Sigmoid colon (tissue), 7 donors: ENCODE data around the gene GZMA. TPM values are rescaled to one million over a fixed set of nuclear protein-coding genes. Genes with fewer than 3 reads are reported as not detected.
A peak's percentile ranks its signal among the peaks of the same experiment; 100 is the strongest.

Experiments
- DNase-seq: peaks from one replicate; pipeline ENCODE4 v3.0.0-alpha.2; 2019
- H3K27ac ChIP-seq, 4 donors: fragments of 200-600 bp; sonication (generic); one replicate each; pipeline ENCODE4 v1.5.1; 2016 to 2019; ENCODE audit warnings: mild to moderate bottlenecking in 1 of 4
- H3K27me3 ChIP-seq, 3 donors: fragments of 200-600 bp; sonication (generic); one replicate each; pipeline ENCODE4 v1.5.1; 2019; ENCODE audit warnings: mild to moderate bottlenecking in 1 of 3
- H3K36me3 ChIP-seq, 4 donors: fragments of 200-600 bp; sonication (generic); one replicate each; pipeline ENCODE4 v1.5.1; 2016 to 2019
- H3K4me1 ChIP-seq, 4 donors: fragments of 200-600 bp; sonication (generic); one replicate each; pipeline ENCODE4 v1.5.1; 2017 to 2019
- H3K4me3 ChIP-seq, 4 donors: fragments of 200-600 bp; sonication (generic); one replicate each; pipeline ENCODE4 v1.5.1; 2017 to 2019; ENCODE audit warnings: mild to moderate bottlenecking in 2 of 4, moderate library complexity in 1 of 4
- H3K9me3 ChIP-seq, 4 donors: fragments of 200-600 bp in 3 of 4; sonication (generic) in 3 of 4; one replicate each; pipeline versions ENCODE4 v1.5.1 to v1.6.1; 2013 to 2019
- CTCF ChIP-seq, 4 experiments: fragments of 450-650 bp in 3 of 4; fragments of 200-600 bp in 1 of 4; IDR thresholded peaks; one replicate each; pipeline ENCODE4 v1.5.1; 2016 to 2019; ENCODE audit warnings: antibody characterized with exemption in 4 of 4, mild to moderate bottlenecking in 3 of 4, moderate library complexity in 2 of 4
- EP300 ChIP-seq, 4 donors: sonication (generic); formaldehyde crosslinking; IDR thresholded peaks; one replicate each; pipeline ENCODE4 v1.6.1; 2017; ENCODE audit warnings: antibody characterized with exemption in 4 of 4
- POLR2A ChIP-seq, 2 donors: fragments of 450-650 bp; IDR thresholded peaks; one replicate each; pipeline ENCODE4 v1.6.1; 2016; ENCODE audit warnings: antibody characterized with exemption in 2 of 2, mild to moderate bottlenecking in 2 of 2, moderate library complexity in 2 of 2
- POLR2AphosphoS5 ChIP-seq, 4 donors: sonication (generic); formaldehyde crosslinking; IDR thresholded peaks; one replicate each; pipeline ENCODE4 v1.6.1; 2017; ENCODE audit warnings: antibody characterized with exemption in 4 of 4
- WGBS, 2 donors: extraction: QIAGEN DNeasy Blood & Tissue Kit; methylation state at CpG; one replicate each; pipeline ENCODE4 v1.1.7; 2013; 5-methylcytosine and 5-hydroxymethylcytosine counted together
- intact Hi-C: fragments of 100-400 bp; cut with DNase I; formaldehyde crosslinking; loops from one replicate; pipeline ENCODE4 v1.15.1; 2023
- polyA plus RNA-seq, 3 donors: library from polyadenylated mRNA; stranded (reverse); fragments of 200-250 nt; gene quantifications; one replicate each; pipeline ENCODE4 v1.2.3, GENCODE V29; 2013
- total RNA-seq, 4 donors: library from RNA; depleted of rRNA; stranded (reverse); fragments of >200 nt; gene quantifications; one replicate each; pipeline ENCODE4 v1.1.0, GENCODE V29; 2016
- donor health status: healthy with polysubstance abuse.
- donor health status: Bipolar disorder and iron deficiency.
- donor health status: healthy.

GZMA gene
- total and polyA plus RNA-seq, 7 donors = 1.1 to 15.0 (median 6.1) TPM; not detected in 3

- intact Hi-C loops = no loop called here
- H3K27ac ChIP-seq = no peak overlapping the region
Measured at GRCh38 chr5:55143624-55144023, 41.2 kb downstream of the GZMA start.

GRCh38 chr5:55146080-55146479 is 43.6 kb downstream of the GZMA start:
- Histone ChIP-seq H3K27ac (no peak overlapping the region), H3K27me3 (no peaks in the 10 kb centered on the region), H3K36me3 (no peaks in the 10 kb centered on the region), H3K4me1 (no peaks in the 10 kb centered on the region), H3K4me3 (no peak overlapping the region), H3K9me3 (no peaks in the 10 kb centered on the region)
- DNase-seq = no peak
- WGBS, 2 donors = 83 to 88% methylated on average over 8 of the region's 8 CpGs
- intact Hi-C loops = loop anchor here (1.0 kb wide), 1 partner anchor 240 kb away; no protein-coding TSS in a partner anchor
- TF ChIP-seq CTCF (IDR thresholded peaks at IDR 0.05) (no peak), EP300 (IDR thresholded peaks at IDR 0.05) (no peak), POLR2AphosphoS5 (IDR thresholded peaks at IDR 0.05) (no peak), POLR2A (IDR thresholded peaks at IDR 0.05) (no peak)

More at GRCh38 chr5:55143624-55144023, 41.2 kb downstream of the GZMA start:
- no peak for TF ChIP-seq EP300 (IDR thresholded peaks at IDR 0.05)
- no peak for TF ChIP-seq POLR2AphosphoS5 (IDR thresholded peaks at IDR 0.05)
- no peak for TF ChIP-seq POLR2A (IDR thresholded peaks at IDR 0.05)
- TF ChIP-seq CTCF (IDR thresholded peaks at IDR 0.05) = no peak
- no peaks in the 10 kb centered on the region for H3K9me3 ChIP-seq
- 23 to 56% methylated on average over 4 of the region's 4 CpGs for WGBS, 2 donors
- H3K4me1 ChIP-seq = no peaks in the 10 kb centered on the region
- no peaks in the 10 kb centered on the region for H3K36me3 ChIP-seq
- DNase-seq = no peak
- H3K27me3 ChIP-seq = no peaks in the 10 kb centered on the region
- H3K4me3 ChIP-seq = no peak overlapping the region

GRCh38 chr5:55146543-55147151 is 44.2 kb downstream of the GZMA start:
- Histone ChIP-seq H3K36me3 (no peaks in the 10 kb centered on the region), H3K27ac (no peak overlapping the region), H3K4me3 (no peak overlapping the region), H3K4me1 (no peaks in the 10 kb centered on the region), H3K9me3 (no peaks in the 10 kb centered on the region), H3K27me3 (no peaks in the 10 kb centered on the region)
- intact Hi-C loops = loop anchor here (1.0 kb wide), 1 partner anchor 240 kb away; no protein-coding TSS in a partner anchor
- TF ChIP-seq CTCF (IDR thresholded peaks at IDR 0.05) = peak; percentile 29 to 92 (median 72)
- no peak for TF ChIP-seq EP300 (IDR thresholded peaks at IDR 0.05)
- no peak for TF ChIP-seq POLR2A (IDR thresholded peaks at IDR 0.05)
- peak; percentile 79 for DNase-seq
- 5 to 8% methylated on average over 11 of the region's 11 CpGs for WGBS, 2 donors

GRCh38 chr5:55149308-55149795 is 46.9 kb downstream of the GZMA start:
- no peaks in the 10 kb centered on the region for H3K27me3 ChIP-seq
- no peaks in the 10 kb centered on the region for H3K9me3 ChIP-seq
- H3K4me1 ChIP-seq = no peaks in the 10 kb centered on the region
- no peak for DNase-seq
- no peak overlapping the region for H3K27ac ChIP-seq
- no peaks in the 10 kb centered on the region for H3K36me3 ChIP-seq
- WGBS, 2 donors = 60 to 77% methylated on average over 2 of the region's 2 CpGs
- intact Hi-C loops = no loop called here
- no peak overlapping the region for H3K4me3 ChIP-seq
- TF ChIP-seq POLR2AphosphoS5 (IDR thresholded peaks at IDR 0.05) (no peak), POLR2A (IDR thresholded peaks at IDR 0.05) (no peak), EP300 (IDR thresholded peaks at IDR 0.05) (no peak), CTCF (IDR thresholded peaks at IDR 0.05) (no peak)
